ENCODE data around the gene KLHDC8B. TPM values are rescaled to one million over a fixed set of nuclear protein-coding genes. Genes with fewer than 3 reads are reported as not detected.

KLHDC8B gene
- total RNA-seq, 1 donor from 2014 or later = 43.7 TPM

- H3K4me3 ChIP-seq = peak overlapping the region; percentile 88 to 91
- H3K4me1 ChIP-seq = peaks cover 34% of the 10 kb centered on the region
- no peak for DNase-seq (ENCODE audit: extremely low spot score in 2 of 2)
- TF ChIP-seq POLR2AphosphoS5 (IDR thresholded peaks at IDR 0.05; ENCODE audit: insufficient read depth in 1 of 2, low read depth in 1 of 2) (no peak), CTCF (IDR thresholded peaks at IDR 0.05) (no peak), POLR2A (IDR thresholded peaks at IDR 0.05) (no peak)
- H3K9me3 ChIP-seq = no peaks in the 10 kb centered on the region
- peak overlapping the region; percentile 86 for H3K27ac ChIP-seq
- intact Hi-C loops (cut with DNase I) = no loop called here
- H3K27me3 ChIP-seq = no peaks in the 10 kb centered on the region
- H3K36me3 ChIP-seq = peaks cover 0 to 12% of the 10 kb centered on the region in 2 donors
These were observed 4.4 kb upstream of the KLHDC8B start for GRCh38 chr3:49166752-49167556.

GRCh38 chr3:49170744-49171118, 667 bp upstream of the KLHDC8B start:
- H3K4me1 ChIP-seq = peaks cover 51% of the 10 kb centered on the region
- no peaks in the 10 kb centered on the region for H3K27me3 ChIP-seq
- peak overlapping the region; percentile 64 to 96 for H3K4me3 ChIP-seq
- TF ChIP-seq CTCF (IDR thresholded peaks at IDR 0.05) = no peak
- no peak for TF ChIP-seq POLR2AphosphoS5 (IDR thresholded peaks at IDR 0.05; ENCODE audit: insufficient read depth in 1 of 2, low read depth in 1 of 2)
- no peak for TF ChIP-seq POLR2A (IDR thresholded peaks at IDR 0.05)
- H3K36me3 ChIP-seq = peaks cover 0 to under 1% of the 10 kb centered on the region in 2 donors
- H3K9me3 ChIP-seq = no peaks in the 10 kb centered on the region
- H3K27ac ChIP-seq = peak overlapping the region; percentile 90
- no peak for DNase-seq (ENCODE audit: extremely low spot score in 2 of 2)
- intact Hi-C loops (cut with DNase I) = loop anchor here (5.0 to 10.0 kb wide), 3 partner anchors 104 to 277 kb away; partner anchors contain the start of genes C3orf62 and USP4

- intact Hi-C loops (cut with DNase I) = loop anchor here (5.0 to 10.0 kb wide), 3 partner anchors 103 to 275 kb away; partner anchors contain the start of genes C3orf62 and USP4
- no peak for TF ChIP-seq CTCF (IDR thresholded peaks at IDR 0.05)
- TF ChIP-seq POLR2AphosphoS5 (IDR thresholded peaks at IDR 0.05; ENCODE audit: insufficient read depth in 1 of 2, low read depth in 1 of 2) = no peak
- no peak for TF ChIP-seq POLR2A (IDR thresholded peaks at IDR 0.05)
- Histone ChIP-seq H3K4me3 (peak overlapping the region; percentile 64 to 96), H3K4me1 (peaks cover 42% of the 10 kb centered on the region), H3K27me3 (no peaks in the 10 kb centered on the region), H3K36me3 (peaks cover 0 to 8% of the 10 kb centered on the region in 2 donors), H3K27ac (peak overlapping the region; percentile 90), H3K9me3 (no peaks in the 10 kb centered on the region)
- no peak for DNase-seq (ENCODE audit: extremely low spot score in 2 of 2)
These were observed 540 bp downstream of the KLHDC8B start for GRCh38 chr3:49171775-49172500.

- intact Hi-C loops (cut with DNase I) = loop anchor here (5.0 to 10.0 kb wide), 3 partner anchors 102 to 275 kb away; partner anchors contain the start of genes C3orf62 and USP4
- no peaks in the 10 kb centered on the region for H3K27me3 ChIP-seq
- H3K27ac ChIP-seq = peak overlapping the region; percentile 90
- H3K4me1 ChIP-seq = peaks cover 39% of the 10 kb centered on the region
- H3K9me3 ChIP-seq = no peaks in the 10 kb centered on the region
- peak overlapping the region; percentile 64 to 96 for H3K4me3 ChIP-seq
- DNase-seq (ENCODE audit: extremely low spot score in 2 of 2) = no peak
- no peak for TF ChIP-seq POLR2A (IDR thresholded peaks at IDR 0.05)
- TF ChIP-seq CTCF (IDR thresholded peaks at IDR 0.05) = no peak
- TF ChIP-seq POLR2AphosphoS5 (IDR thresholded peaks at IDR 0.05; ENCODE audit: insufficient read depth in 1 of 2, low read depth in 1 of 2) = no peak
- H3K36me3 ChIP-seq = peaks cover 0 to 12% of the 10 kb centered on the region in 2 donors
These were observed 1.2 kb downstream of the KLHDC8B start for GRCh38 chr3:49172551-49173041.

Data from vagina (tissue), 2 donors.